ENCODE results near the gene MALSU1.

GRCh38 chr7:23290993-23291392, 8.1 kb upstream of the MALSU1 start:
- TF ChIP-seq, protein P1, sequence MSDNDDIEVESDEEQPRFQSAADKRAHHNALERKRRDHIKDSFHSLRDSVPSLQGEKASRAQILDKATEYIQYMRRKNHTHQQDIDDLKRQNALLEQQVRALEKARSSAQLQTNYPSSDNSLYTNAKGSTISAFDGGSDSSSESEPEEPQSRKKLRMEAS (IDR thresholded peaks at IDR 0.05): no peak
- TF ChIP-seq CTCF (IDR thresholded peaks at IDR 0.05; ENCODE audit: low read depth, low read length, missing input control): no peak
- TF ChIP-seq FOXA1 (IDR thresholded peaks at IDR 0.05): no peak
- TF ChIP-seq TAF1 (conservative IDR thresholded peaks at IDR 0.05): no peak
- no peak for TF ChIP-seq SP1 (IDR thresholded peaks at IDR 0.05)
- TF ChIP-seq GABPA (IDR thresholded peaks at IDR 0.05 in 1 of 2, conservative IDR thresholded peaks at IDR 0.05 in 1 of 2): no peak

All from liver (tissue), 3 donors.